WTC11 (cell line): ENCODE measurements around the gene ANO3. TPM values are rescaled to one million over a fixed set of nuclear protein-coding genes. Genes with fewer than 3 reads are reported as not detected.
"Not testable (repeated sequence)": the region's sequence is repeated elsewhere in the genome, so short reads cannot be mapped to it uniquely, and the experiment has no call there.

ENCODE experiments used
- ATAC-seq: fragments of 200-7000 bp; cut with Tn5 transposase; 2 replicates; pipeline ENCODE4 v1.10.0; 2021; ENCODE audit warnings: mild to moderate bottlenecking, moderate library complexity
- CTCF ChIA-PET: fragments of 300-600 bp; sonication (Branson Sonifier 250); formaldehyde crosslinking; loops from one replicate; lab custom pipeline; 2021; ENCODE audit warnings: antibody characterized with exemption; lab: Charles Lee
- POLR2A ChIA-PET: fragments of 350-600 bp; sonication (Branson Sonifier 250); formaldehyde crosslinking; loops from one replicate; lab custom pipeline; 2021; ENCODE audit warnings: antibody characterized with exemption; lab: Charles Lee
- DNase-seq: peaks from one replicate; pipeline ENCODE4 v3.0.0; 2021; ENCODE audit warnings: low spot score
- H3K27ac Mint-ChIP-seq: 2 replicates; pipeline ENCODE4 v1.8.0; 2021; ENCODE audit warnings: mixed read lengths
- H3K27me3 Mint-ChIP-seq: 2 replicates; pipeline ENCODE4 v1.8.0; 2021; ENCODE audit warnings: low read depth, mild to moderate bottlenecking, moderate library complexity, mixed read lengths
- H3K36me3 Mint-ChIP-seq: 2 replicates; pipeline ENCODE4 v1.8.0; 2021; ENCODE audit warnings: mixed read lengths
- H3K4me1 Mint-ChIP-seq: 2 replicates; pipeline ENCODE4 v1.8.0; 2022; ENCODE audit warnings: mixed read lengths
- H3K4me3 Mint-ChIP-seq: 2 replicates; pipeline ENCODE4 v1.8.0; 2021; ENCODE audit warnings: mild to moderate bottlenecking, moderate library complexity, mixed read lengths
- H3K9me3 Mint-ChIP-seq: 2 replicates; pipeline ENCODE4 v1.8.0; 2021; ENCODE audit warnings: mixed read lengths
- CREB1 ChIP-seq: sonication (generic); formaldehyde crosslinking; IDR thresholded peaks from 2 replicates; pipeline ENCODE4 v1.8.0; 2023; ENCODE audit warnings: mild to moderate bottlenecking, missing genetic modification reagents
- GABPB1 ChIP-seq: sonication (generic); formaldehyde crosslinking; IDR thresholded peaks from 2 replicates; pipeline ENCODE4 v1.8.1; 2023; ENCODE audit warnings: mild to moderate bottlenecking, missing genetic modification reagents
- MYBL2 ChIP-seq: sonication (generic); formaldehyde crosslinking; IDR thresholded peaks from 2 replicates; pipeline ENCODE4 v1.8.1; 2023; ENCODE audit warnings: mild to moderate bottlenecking, moderate library complexity, missing genetic modification reagents
- OVOL2 ChIP-seq: fragments of 250-450 bp; sonication (Bioruptor Pico); IDR thresholded peaks from 2 replicates; pipeline ENCODE4 v1.9.0; 2021; ENCODE audit warnings: mild to moderate bottlenecking, borderline replicate concordance
- USF2 ChIP-seq: sonication (generic); formaldehyde crosslinking; IDR thresholded peaks from 2 replicates; pipeline ENCODE4 v1.8.1; 2023; ENCODE audit warnings: mild to moderate bottlenecking, missing genetic modification reagents, moderate library complexity
- ZBTB21 ChIP-seq: sonication (generic); formaldehyde crosslinking; IDR thresholded peaks from 2 replicates; pipeline ENCODE4 v1.8.1; 2023; ENCODE audit warnings: mild to moderate bottlenecking, missing genetic modification reagents, borderline replicate concordance
- ZNF219 ChIP-seq: sonication (generic); formaldehyde crosslinking; IDR thresholded peaks from 2 replicates; pipeline ENCODE4 v1.8.0; 2023; ENCODE audit warnings: missing genetic modification reagents, mild to moderate bottlenecking, borderline replicate concordance
- ZNF281 ChIP-seq: sonication (generic); formaldehyde crosslinking; IDR thresholded peaks from 2 replicates; pipeline ENCODE4 v1.8.0; 2023; ENCODE audit warnings: mild to moderate bottlenecking, missing genetic modification reagents
- ZNF512 ChIP-seq: sonication (generic); formaldehyde crosslinking; IDR thresholded peaks from 2 replicates; pipeline ENCODE4 v1.8.1; 2022; ENCODE audit warnings: missing genetic modification reagents, borderline replicate concordance
- ZNF671 ChIP-seq: fragments of 250-450 bp; sonication (Bioruptor Pico); IDR thresholded peaks from 2 replicates; pipeline ENCODE4 v1.8.0; 2021; ENCODE audit warnings: mild to moderate bottlenecking
- total RNA-seq: library from RNA; stranded (reverse); gene quantifications from 3 replicates; pipeline ENCODE4 v1.2.3, GENCODE V29; 2021

ANO3 gene
- total RNA-seq, 1 experiment from 2014 or later, result 0.11 TPM

- Mint-ChIP-seq H3K27ac (no peak overlapping the region), H3K4me1 (no peaks in the 10 kb centered on the region), H3K36me3 (no peaks in the 10 kb centered on the region; the same call in 1 of the 2 replicates), H3K27me3 (no peaks in the 10 kb centered on the region), H3K4me3 (no peak overlapping the region), H3K9me3 (peaks cover 26% of the 10 kb centered on the region)
- ChIA-PET POLR2A (no interaction called here), CTCF (no interaction called here)
- no peak for DNase-seq
- no peak for ATAC-seq
- TF ChIP-seq ZBTB21, result no peak
- TF ChIP-seq USF2, result no peak
Measured at GRCh38 chr11:26587073-26587472, 255.1 kb downstream of the ANO3 start.

- no peaks in the 10 kb centered on the region; the same call in 1 of the 2 replicates for H3K27me3 Mint-ChIP-seq
- H3K36me3 Mint-ChIP-seq, result no peaks in the 10 kb centered on the region; the same call in 1 of the 2 replicates
- no peak for ATAC-seq
- H3K27ac Mint-ChIP-seq, result no peak overlapping the region
- no peak overlapping the region for H3K4me3 Mint-ChIP-seq
- TF ChIP-seq MYBL2 (CRISPR knock-in tag) (no peak), ZNF512 (CRISPR knock-in tag) (no peak), ZNF281 (CRISPR knock-in tag) (no peak), CREB1 (CRISPR knock-in tag) (no peak), ZNF219 (CRISPR knock-in tag) (no peak), GABPB1 (CRISPR knock-in tag) (no peak), ZNF671 (CRISPR knock-in tag) (no peak), OVOL2 (no peak)
- H3K9me3 Mint-ChIP-seq, result peaks cover 23% of the 10 kb centered on the region
- DNase-seq, result no peak
- peaks cover 8% of the 10 kb centered on the region; the same call in 1 of the 2 replicates for H3K4me1 Mint-ChIP-seq
- ChIA-PET CTCF (no interaction called here), POLR2A (no interaction called here)
Measured at GRCh38 chr11:26593691-26594090, 261.8 kb downstream of the ANO3 start.

- H3K27me3 Mint-ChIP-seq, CTCF ChIA-PET, ATAC-seq, POLR2A ChIA-PET, H3K4me3 Mint-ChIP-seq, DNase-seq, H3K36me3 Mint-ChIP-seq, H3K4me1 Mint-ChIP-seq, H3K27ac Mint-ChIP-seq: not testable (repeated sequence)
- H3K9me3 Mint-ChIP-seq, result peaks cover 19% of the 10 kb centered on the region
Measured at GRCh38 chr11:26595207-26595865, 263.4 kb downstream of the ANO3 start.

- H3K36me3 Mint-ChIP-seq, H3K27me3 Mint-ChIP-seq, ATAC-seq, POLR2A ChIA-PET, CTCF ChIA-PET, H3K9me3 Mint-ChIP-seq, H3K27ac Mint-ChIP-seq, DNase-seq, H3K4me3 Mint-ChIP-seq: not testable (repeated sequence)
- peaks cover 10% of the 10 kb centered on the region; the same call in 1 of the 2 replicates for H3K4me1 Mint-ChIP-seq
Measured at GRCh38 chr11:26597049-26597689, 265.2 kb downstream of the ANO3 start.
